GM19467 (cell line): ENCODE results near the gene ARID5B.

Experiments used
- ATAC-seq: cut with Tn5 transposase; IDR thresholded peaks from one replicate; pipeline ENCODE4 v1.9.1; 2021; ENCODE audit warnings: mild to moderate bottlenecking, moderate library complexity; ENCODE audit not compliant: unreplicated experiment

Gene ARID5B

GRCh38 chr10:62047228-62047892, 145.9 kb downstream of the ARID5B start:
- ATAC-seq: no peak

GRCh38 chr10:62047960-62048383, 146.5 kb downstream of the ARID5B start:
- no peak for ATAC-seq

- ATAC-seq: no peak
Measured at GRCh38 chr10:62048470-62048869, 147.0 kb downstream of the ARID5B start.

DNA sequence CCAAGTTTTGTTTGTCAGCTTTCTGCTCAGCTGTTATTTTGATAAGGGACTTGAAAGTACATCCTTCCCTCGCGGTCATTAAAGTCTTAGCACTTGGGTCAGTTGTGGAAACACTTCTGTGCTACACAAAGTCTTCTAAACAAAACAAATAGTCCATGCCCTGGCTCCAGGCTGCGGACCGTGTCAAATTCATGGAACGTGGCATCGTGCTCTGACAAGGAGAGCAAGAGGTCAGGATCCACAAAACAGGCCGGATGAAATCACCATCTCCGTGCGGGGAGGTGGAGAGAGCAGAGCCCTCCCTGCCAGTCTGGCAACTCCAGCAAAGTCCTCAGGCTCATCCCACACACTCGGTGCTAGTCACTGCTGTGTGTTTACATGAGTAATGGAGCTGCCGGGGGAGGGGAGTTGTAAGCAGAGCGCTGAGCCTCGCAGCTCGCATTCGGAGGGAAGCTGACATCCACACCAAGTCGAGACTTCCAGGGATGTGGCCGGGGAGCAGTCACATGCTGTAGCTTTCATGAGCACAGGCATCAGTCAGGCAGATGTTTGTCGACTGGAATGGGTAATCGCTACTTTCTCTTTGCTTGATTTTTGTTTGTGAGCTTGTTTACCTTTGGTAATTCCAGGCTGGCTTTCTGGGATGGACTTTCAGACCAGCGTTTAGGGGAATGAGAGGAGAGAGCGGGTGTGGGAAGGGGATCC, 147.6 kb downstream of the ARID5B start:
- ATAC-seq: no peak

GRCh38 chr10:62049624-62050345, 148.3 kb downstream of the ARID5B start:
- ATAC-seq: no peak

DNA sequence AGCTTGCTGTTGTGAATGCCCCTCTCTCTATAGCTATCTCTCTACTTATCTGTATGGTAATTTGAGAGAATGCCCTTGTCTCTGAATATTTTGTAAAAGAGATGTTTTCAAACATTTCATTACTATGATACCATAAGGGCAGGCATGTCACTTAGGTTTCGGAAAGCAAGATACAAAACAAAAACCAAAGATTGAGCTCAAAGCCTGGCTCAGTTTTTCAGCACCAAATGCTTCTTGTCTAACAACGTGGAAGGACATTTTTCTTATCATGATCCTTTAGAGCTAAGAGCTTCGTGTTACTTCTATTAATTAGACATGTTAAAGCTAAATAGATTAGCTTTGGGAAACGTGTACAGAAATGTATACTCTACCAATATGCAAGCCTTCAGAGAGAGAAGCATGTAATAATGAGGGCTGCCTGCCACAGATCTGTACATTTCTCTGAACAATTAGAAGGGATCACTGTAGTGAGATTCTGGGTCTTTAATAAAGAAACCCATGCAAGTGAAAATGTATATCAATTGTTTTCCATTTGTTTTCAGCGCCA, 148.9 kb downstream of the ARID5B start:
- ATAC-seq: no peak

DNA sequence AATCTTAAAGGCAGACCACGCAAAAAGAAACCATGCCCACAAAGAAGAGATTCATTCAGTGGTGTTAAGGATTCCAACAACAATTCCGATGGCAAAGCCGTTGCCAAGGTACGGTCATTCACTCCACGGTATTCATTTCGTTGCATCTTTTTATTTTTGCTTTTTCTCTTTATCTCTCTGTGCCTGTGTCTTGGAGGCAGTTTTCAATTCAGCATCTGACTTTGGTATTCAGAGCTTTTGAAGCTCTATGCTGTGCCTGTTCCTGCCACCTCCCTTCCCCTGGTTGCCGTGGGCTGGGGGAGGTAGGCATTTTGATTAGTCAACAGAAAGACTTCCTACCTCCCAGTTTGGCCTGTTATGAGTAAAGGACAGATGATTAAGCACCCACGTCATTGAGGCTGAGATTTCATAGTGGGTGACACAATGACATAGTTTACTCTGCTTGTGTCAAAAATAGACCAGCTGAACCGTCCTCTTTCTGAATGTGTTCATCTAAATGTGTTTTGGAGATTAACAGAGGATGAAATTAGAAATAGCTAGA, 149.5 kb downstream of the ARID5B start:
- peak; percentile 39 for ATAC-seq

DNA sequence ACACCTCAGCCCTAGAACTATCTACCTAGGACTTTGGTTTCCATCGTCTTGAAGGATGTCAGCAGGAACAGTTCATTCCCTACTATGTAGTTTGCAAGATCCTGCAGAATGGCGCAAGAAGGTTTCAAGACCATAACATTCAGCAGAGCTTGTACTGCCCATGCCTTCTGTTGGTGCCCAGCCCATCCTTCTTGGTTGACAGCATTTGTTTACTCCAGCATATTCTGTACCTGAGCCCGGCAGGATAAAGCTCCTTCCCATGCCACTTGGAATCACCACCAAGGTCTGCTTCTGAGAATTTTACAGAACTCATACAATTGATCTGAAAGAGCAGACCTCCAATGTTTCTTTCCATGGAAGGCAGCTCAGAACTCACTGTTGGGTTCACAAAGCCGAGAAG, 150.8 kb downstream of the ARID5B start:
- ATAC-seq: no peak

- ATAC-seq: no peak
Measured at GRCh38 chr10:62053860-62054259, 152.4 kb downstream of the ARID5B start.

DNA sequence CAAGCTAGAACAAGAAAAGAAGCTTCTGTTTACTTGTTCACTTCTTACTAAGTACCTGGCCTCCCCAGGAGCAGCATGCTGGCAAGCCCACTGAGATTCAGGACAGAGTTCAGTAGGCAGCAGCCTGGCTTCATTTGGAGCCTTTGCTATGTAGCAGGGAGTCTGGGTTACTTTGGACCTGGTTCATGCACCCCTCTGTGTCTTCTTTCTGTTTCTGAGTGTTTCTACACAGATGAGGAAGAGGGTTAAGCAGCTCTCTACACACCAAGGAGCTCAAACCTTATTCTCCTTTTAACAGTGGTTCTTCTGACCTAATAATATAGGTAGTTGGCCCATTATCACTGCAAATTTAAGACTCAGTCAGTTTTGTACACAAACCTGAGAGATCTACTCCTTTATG, 152.9 kb downstream of the ARID5B start:
- no peak for ATAC-seq

DNA sequence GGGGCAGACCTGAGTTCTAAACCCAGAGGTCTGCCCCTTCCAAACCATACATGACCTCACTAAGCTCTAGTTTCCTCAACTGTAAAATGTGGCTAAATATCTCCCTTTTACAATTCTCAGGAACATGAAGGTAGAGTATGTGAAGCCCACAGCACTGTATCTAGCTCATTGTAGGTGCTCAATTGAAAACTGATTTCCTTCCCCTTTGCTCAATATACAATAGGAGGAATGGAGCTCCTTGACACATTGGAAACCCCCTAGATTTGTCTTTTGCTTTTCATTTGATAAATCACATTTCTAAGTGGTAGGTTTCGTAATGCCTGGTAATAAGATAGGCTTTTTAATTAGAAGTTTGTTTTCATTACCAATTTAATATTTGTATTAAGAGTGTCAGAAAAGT, 153.3 kb downstream of the ARID5B start:
- ATAC-seq: no peak

GRCh38 chr10:62056219-62056618, 154.7 kb downstream of the ARID5B start:
- no peak for ATAC-seq

DNA sequence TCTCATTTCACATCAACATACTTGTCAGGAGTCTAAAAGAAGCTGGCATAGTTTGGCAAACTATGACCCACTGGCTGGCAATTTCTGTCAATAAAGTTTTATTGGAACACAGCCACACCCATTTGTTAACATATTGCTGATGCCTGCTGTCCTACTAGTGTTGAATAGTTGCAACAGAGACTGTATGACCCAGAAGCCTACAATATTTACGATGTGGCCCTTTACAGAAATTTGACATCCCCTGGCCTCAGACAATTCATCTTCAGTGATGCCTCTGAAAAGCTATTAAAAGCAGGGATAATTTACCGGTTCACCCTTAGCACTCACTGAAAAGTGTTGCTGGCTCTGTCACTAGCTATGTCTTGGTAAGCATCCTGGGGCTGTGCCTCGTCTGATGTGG, 155.2 kb downstream of the ARID5B start:
- ATAC-seq: no peak

- no peak for ATAC-seq
Measured at GRCh38 chr10:62057359-62057758, 155.9 kb downstream of the ARID5B start.

- no peak for ATAC-seq
Measured at GRCh38 chr10:62057850-62058249, 156.4 kb downstream of the ARID5B start.

- no peak for ATAC-seq
Measured at GRCh38 chr10:62058476-62058875, 157.0 kb downstream of the ARID5B start.

- ATAC-seq: no peak
Measured at GRCh38 chr10:62058896-62059216, 157.4 kb downstream of the ARID5B start.

GRCh38 chr10:62059217-62059920, 157.9 kb downstream of the ARID5B start:
- no peak for ATAC-seq

GRCh38 chr10:62062028-62062427, 160.5 kb downstream of the ARID5B start:
- ATAC-seq: no peak

DNA sequence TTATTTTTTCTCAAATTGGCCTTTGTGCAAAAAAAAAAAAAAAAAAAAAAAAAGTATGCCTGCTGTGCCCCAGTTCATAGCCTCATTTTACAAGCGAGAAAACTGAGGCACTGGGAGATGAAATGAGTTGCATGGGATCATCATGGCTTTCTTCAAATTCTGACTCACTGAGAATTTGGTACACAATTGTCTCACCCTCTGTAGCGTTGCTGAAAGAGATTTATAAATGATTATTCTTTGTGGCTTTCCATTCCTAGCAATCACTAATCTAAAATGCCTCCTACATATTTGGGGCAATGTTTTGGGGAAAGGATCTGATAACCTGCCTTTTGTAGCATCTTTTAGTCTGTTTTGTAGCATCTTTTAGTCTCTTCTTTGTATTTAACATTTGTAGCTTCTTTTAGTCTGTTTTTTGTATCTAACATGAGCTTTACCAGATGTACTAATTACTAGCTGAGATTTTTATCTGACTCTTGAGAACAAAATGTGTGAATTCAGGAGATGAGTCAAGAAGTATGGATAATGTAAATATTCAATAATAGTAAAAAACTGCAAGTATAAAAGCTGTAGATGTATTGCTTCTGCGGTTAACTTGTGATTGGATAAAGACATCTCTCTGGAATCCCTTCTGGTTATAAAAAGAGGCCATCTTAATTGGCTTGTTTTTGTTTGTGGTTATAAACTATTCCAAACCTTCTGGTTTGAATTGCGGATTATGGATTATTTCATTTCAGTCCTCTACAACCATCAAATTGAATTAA, 161.4 kb downstream of the ARID5B start:
- no peak for ATAC-seq
